WTC11 (cell line): ENCODE measurements around the gene TOB1. TPM values are rescaled to one million over a fixed set of nuclear protein-coding genes. Genes with fewer than 3 reads are reported as not detected.
A peak's percentile ranks its signal among the peaks of the same experiment; 100 is the strongest.

Experiments used
- ATAC-seq: fragments of 200-7000 bp; cut with Tn5 transposase; 2 replicates; pipeline ENCODE4 v1.10.0; 2021; ENCODE audit warnings: mild to moderate bottlenecking, moderate library complexity
- Bru-seq: library from RNA; stranded (reverse); fragments of 400-500 nt; gene quantifications from one replicate; lab custom pipeline; 2021; lab: Mats Ljungman, UMichigan
- CTCF ChIA-PET: fragments of 300-600 bp; sonication (Branson Sonifier 250); formaldehyde crosslinking; loops from one replicate; lab custom pipeline; 2021; ENCODE audit warnings: antibody characterized with exemption; lab: Charles Lee
- POLR2A ChIA-PET: fragments of 350-600 bp; sonication (Branson Sonifier 250); formaldehyde crosslinking; loops from one replicate; lab custom pipeline; 2021; ENCODE audit warnings: antibody characterized with exemption; lab: Charles Lee
- DNase-seq: peaks from one replicate; pipeline ENCODE4 v3.0.0; 2021; ENCODE audit warnings: low spot score
- H3K27ac Mint-ChIP-seq: 2 replicates; pipeline ENCODE4 v1.8.0; 2021; ENCODE audit warnings: mixed read lengths
- H3K27me3 Mint-ChIP-seq: 2 replicates; pipeline ENCODE4 v1.8.0; 2021; ENCODE audit warnings: low read depth, mild to moderate bottlenecking, moderate library complexity, mixed read lengths
- H3K36me3 Mint-ChIP-seq: 2 replicates; pipeline ENCODE4 v1.8.0; 2021; ENCODE audit warnings: mixed read lengths
- H3K4me1 Mint-ChIP-seq: 2 replicates; pipeline ENCODE4 v1.8.0; 2022; ENCODE audit warnings: mixed read lengths
- H3K4me3 Mint-ChIP-seq: 2 replicates; pipeline ENCODE4 v1.8.0; 2021; ENCODE audit warnings: mild to moderate bottlenecking, moderate library complexity, mixed read lengths
- H3K9me3 Mint-ChIP-seq: 2 replicates; pipeline ENCODE4 v1.8.0; 2021; ENCODE audit warnings: mixed read lengths
- AFF4 ChIP-seq: sonication (generic); formaldehyde crosslinking; IDR thresholded peaks from 2 replicates; pipeline ENCODE4 v1.8.1; 2023; ENCODE audit warnings: mild to moderate bottlenecking, missing genetic modification reagents, borderline replicate concordance
- ARID4B ChIP-seq: sonication (generic); formaldehyde crosslinking; IDR thresholded peaks from 2 replicates; pipeline ENCODE4 v1.8.0; 2023; ENCODE audit warnings: missing genetic modification reagents, mild to moderate bottlenecking, borderline replicate concordance
- CBFB ChIP-seq: sonication (generic); formaldehyde crosslinking; IDR thresholded peaks from 2 replicates; pipeline ENCODE4 v1.8.1; 2022; ENCODE audit warnings: mild to moderate bottlenecking, low read depth, missing genetic modification reagents
- E2F5 ChIP-seq: sonication (generic); formaldehyde crosslinking; IDR thresholded peaks from 2 replicates; pipeline ENCODE4 v1.8.1; 2022; ENCODE audit warnings: mild to moderate bottlenecking, moderate library complexity, missing genetic modification reagents
- ESRRA ChIP-seq: sonication (generic); formaldehyde crosslinking; IDR thresholded peaks from 2 replicates; pipeline ENCODE4 v1.8.1; 2022; ENCODE audit warnings: mild to moderate bottlenecking, missing genetic modification reagents, borderline replicate concordance
- FOXJ3 ChIP-seq: sonication (generic); formaldehyde crosslinking; IDR thresholded peaks from 2 replicates; pipeline ENCODE4 v1.9.0; 2021; ENCODE audit warnings: missing genetic modification reagents, mild to moderate bottlenecking, borderline replicate concordance
- GABPB1 ChIP-seq: sonication (generic); formaldehyde crosslinking; IDR thresholded peaks from 2 replicates; pipeline ENCODE4 v1.8.1; 2023; ENCODE audit warnings: mild to moderate bottlenecking, missing genetic modification reagents
- HMGA2 ChIP-seq: fragments of 250-450 bp; sonication (Bioruptor Pico); IDR thresholded peaks from 2 replicates; pipeline ENCODE4 v1.4.0; 2021; ENCODE audit warnings: mild to moderate bottlenecking, moderate library complexity
- HMGXB4 ChIP-seq: sonication (generic); formaldehyde crosslinking; IDR thresholded peaks from 2 replicates; pipeline ENCODE4 v1.8.1; 2023; ENCODE audit warnings: mild to moderate bottlenecking, moderate library complexity, missing genetic modification reagents
- NFE2L1 ChIP-seq: sonication (generic); formaldehyde crosslinking; IDR thresholded peaks from 2 replicates; pipeline ENCODE4 v1.8.1; 2023; ENCODE audit warnings: missing genetic modification reagents
- PRDM15 ChIP-seq: sonication (generic); formaldehyde crosslinking; IDR thresholded peaks from 2 replicates; pipeline ENCODE4 v1.8.0; 2022; ENCODE audit warnings: missing genetic modification reagents
- PREB ChIP-seq: sonication (generic); formaldehyde crosslinking; IDR thresholded peaks from 2 replicates; pipeline ENCODE4 v1.8.1; 2022; ENCODE audit warnings: mild to moderate bottlenecking, missing genetic modification reagents, moderate library complexity, borderline replicate concordance
- RELA ChIP-seq: sonication (generic); formaldehyde crosslinking; IDR thresholded peaks from 2 replicates; pipeline ENCODE4 v1.8.1; 2022; ENCODE audit warnings: missing genetic modification reagents, mild to moderate bottlenecking, borderline replicate concordance
- USF2 ChIP-seq: sonication (generic); formaldehyde crosslinking; IDR thresholded peaks from 2 replicates; pipeline ENCODE4 v1.8.1; 2023; ENCODE audit warnings: mild to moderate bottlenecking, missing genetic modification reagents, moderate library complexity
- ZNF263 ChIP-seq: sonication (generic); formaldehyde crosslinking; IDR thresholded peaks from 2 replicates; pipeline ENCODE4 v1.8.1; 2022; ENCODE audit warnings: low read depth, mild to moderate bottlenecking, moderate library complexity, missing genetic modification reagents
- ZNF416 ChIP-seq: fragments of 250-450 bp; sonication (Bioruptor Pico); IDR thresholded peaks from 2 replicates; pipeline ENCODE4 v1.9.0; 2021; ENCODE audit warnings: mild to moderate bottlenecking, inconsistent platforms
- long read RNA-seq, 3 experiments: library from RNA in 1 of 3; library from capped mRNA in 1 of 3; library from polyadenylated mRNA in 1 of 3; unstranded in 2 of 3; stranded (forward) in 1 of 3; transcript quantifications; one replicate each; pipeline ENCODE4 v2.0.0, GENCODE V29; 2021
- total RNA-seq: library from RNA; stranded (reverse); gene quantifications from 3 replicates; pipeline ENCODE4 v1.2.3, GENCODE V29; 2021

The TOB1 gene
- total RNA-seq (33.5 to 37.9 TPM (median 36.0 TPM) in 3 replicates), Bru-seq, nascent RNA (percentile 98 among the genes with signal in this experiment)
- long read RNA-seq, experiment 1, transcript TOB1-202 (2 exons, 2,229 nt) = major isoform, 10 of 12 reads
- long read RNA-seq, experiment 1, partial matches to known transcripts = 0 of 12 reads
- long read RNA-seq, experiment 1, other reads (novel, unspliced or antisense) = 1 of 12 reads
- long read RNA-seq, experiment 2, transcript TOB1-202 (2 exons, 2,229 nt) = major isoform, 5 of 30 reads
- long read RNA-seq, experiment 2, partial matches to known transcripts = 0 of 30 reads
- long read RNA-seq, experiment 2, other reads (novel, unspliced or antisense) = 25 of 30 reads
- long read RNA-seq, experiment 3 = 0 reads

GRCh38 chr17:50866261-50866949 is at the start of gene TOB1:
TSS of gene TOB1 (minus strand) at chr17:50866354. CDS start at chr17:50864017, 2,337 bp downstream.
- Mint-ChIP-seq H3K4me3 (peak within 1 kb of the TSS; percentile 96), H3K36me3 (peaks cover 11% of the 10 kb centered on the region), H3K27ac (peak within 1 kb of the TSS; percentile 100), H3K4me1 (peaks cover 30% of the 10 kb centered on the region), H3K27me3 (no peaks in the 10 kb centered on the region), H3K9me3 (no peaks in the 10 kb centered on the region)
- CTCF ChIA-PET = interaction anchor here (0.5 to 6.0 kb wide), 16 partner anchors 14 to 240 kb away, joined by 3 to 75 read pairs (median 7); no protein-coding TSS in a partner anchor
- POLR2A ChIA-PET = interaction anchor here (0.6 to 3.3 kb wide), 39 partner anchors 10 to 362 kb away, joined by 3 to 47 read pairs (median 5); partner anchors contain the start of genes CACNA1G and SPAG9
- DNase-seq = peak; percentile 97
- peak; percentile 78 for ATAC-seq
- TF ChIP-seq ZNF263 (CRISPR knock-in tag) (0 out of 2 replicates have a peak, but pooled peaks have one; percentile 4), RELA (CRISPR knock-in tag) (peak; percentile 39; the same call in 1 of the 2 replicates), CBFB (CRISPR knock-in tag) (0 out of 2 replicates have a peak, but pooled peaks have one; percentile 73), PREB (CRISPR knock-in tag) (peak; percentile 54; the same call in 1 of the 2 replicates), USF2 (CRISPR knock-in tag) (peak; percentile 21; the same call in 1 of the 2 replicates), PRDM15 (peak; percentile 62), HMGXB4 (CRISPR knock-in tag) (peak; percentile 59; the same call in 1 of the 2 replicates), ARID4B (CRISPR knock-in tag) (0 out of 2 replicates have a peak, but pooled peaks have one; percentile 24), E2F5 (CRISPR knock-in tag) (peak; percentile 64; the same call in 1 of the 2 replicates), FOXJ3 (CRISPR knock-in tag) (no peak), GABPB1 (CRISPR knock-in tag) (peak; percentile 65; the same call in 1 of the 2 replicates), HMGA2 (0 out of 2 replicates have a peak, but pooled peaks have one; percentile 28), ZNF416 (CRISPR knock-in tag) (peak; percentile 87; the same call in 1 of the 2 replicates), ESRRA (CRISPR knock-in tag) (no peak), NFE2L1 (CRISPR knock-in tag) (peak; percentile 47; the same call in 1 of the 2 replicates), AFF4 (CRISPR knock-in tag) (no peak; the same call in 1 of the 2 replicates)
